ENCODE results near the gene TIPRL. TPM values are rescaled to one million over a fixed set of nuclear protein-coding genes. Genes with fewer than 3 reads are reported as not detected.

The TIPRL gene
- total RNA-seq, 1 donor from 2014 or later: 43.4 TPM

DNA sequence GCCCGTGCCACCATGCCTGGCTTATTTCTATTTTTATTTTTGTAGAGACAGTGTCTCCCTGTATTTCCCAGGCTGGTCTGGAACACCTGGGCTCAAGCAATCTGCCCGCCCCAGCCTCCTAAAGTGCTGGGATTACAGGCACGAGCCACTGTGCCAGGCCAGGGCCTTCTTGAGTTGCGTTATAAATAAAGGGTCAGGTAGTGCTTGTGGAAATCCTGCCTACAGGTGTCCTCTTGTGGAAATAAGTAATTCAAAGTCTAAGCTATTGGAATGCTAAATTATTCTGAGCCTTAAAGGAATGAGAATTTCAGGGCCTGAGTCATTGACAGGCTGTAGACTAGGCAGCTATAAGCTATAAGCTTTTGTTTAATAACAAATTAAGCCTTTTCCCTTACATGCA lies 38.9 kb downstream of the TIPRL start:
- no peak for DNase-seq

- no peak for DNase-seq
These were observed 39.9 kb downstream of the TIPRL start for GRCh38 chr1:168218658-168219057.

DNA sequence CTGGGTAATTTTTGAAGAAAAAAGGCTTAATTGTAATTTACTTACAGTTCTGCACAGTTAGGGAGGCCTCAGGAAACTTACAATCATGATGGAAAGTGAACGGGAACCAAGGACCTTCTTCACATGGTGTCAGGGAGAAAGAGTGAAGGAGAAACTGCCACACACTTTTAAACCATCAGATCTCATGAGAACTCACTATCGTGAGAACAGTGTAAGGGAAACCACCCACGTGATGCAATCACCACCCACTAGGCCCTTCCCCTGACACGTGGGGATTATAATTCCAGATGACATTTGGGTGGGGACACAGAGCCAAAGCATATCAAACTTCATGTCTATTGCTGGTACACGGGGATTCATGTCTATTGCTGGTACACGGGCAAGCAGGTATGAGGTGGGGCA lies 41.7 kb downstream of the TIPRL start:
- DNase-seq: no peak

DNA sequence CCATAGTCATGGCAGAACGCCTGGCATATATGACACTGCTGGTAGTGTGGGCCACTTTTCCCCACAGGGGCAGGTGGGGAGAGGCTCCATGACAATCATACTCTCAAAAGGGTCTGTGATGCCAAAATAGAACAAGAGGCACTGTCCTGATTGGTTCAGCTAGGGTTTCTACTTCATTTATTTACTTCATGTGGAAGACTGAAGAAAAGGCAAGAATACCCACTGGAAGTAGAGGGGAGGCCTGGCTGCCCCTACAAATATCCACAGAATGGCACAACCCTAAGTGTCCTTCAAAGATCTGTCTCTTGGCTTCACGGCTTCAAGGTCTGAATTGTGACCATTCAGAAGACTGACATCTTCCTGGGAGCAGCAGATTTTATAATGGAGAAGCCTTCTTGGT lies 42.5 kb downstream of the TIPRL start:
- DNase-seq: no peak

DNA sequence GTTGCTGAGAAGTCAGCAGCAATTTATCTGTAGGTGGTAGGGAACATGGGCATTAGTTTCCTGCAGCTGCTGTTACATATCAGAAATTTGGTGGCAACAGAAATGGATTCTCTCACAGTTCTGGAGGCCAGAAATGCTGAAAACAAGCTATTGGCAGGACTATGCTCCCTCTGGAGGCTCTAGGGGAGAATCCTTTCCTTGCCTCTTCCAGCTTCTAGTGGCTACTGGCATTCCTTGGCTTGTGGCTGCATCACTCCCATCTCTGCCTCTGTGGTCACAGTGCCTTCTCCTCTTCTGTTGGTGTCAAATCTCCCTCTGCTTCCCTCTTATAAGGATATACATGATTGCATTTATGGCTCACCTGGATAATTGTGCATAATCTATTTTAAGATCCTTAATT lies 44.5 kb downstream of the TIPRL start:
- DNase-seq: no peak

DNA sequence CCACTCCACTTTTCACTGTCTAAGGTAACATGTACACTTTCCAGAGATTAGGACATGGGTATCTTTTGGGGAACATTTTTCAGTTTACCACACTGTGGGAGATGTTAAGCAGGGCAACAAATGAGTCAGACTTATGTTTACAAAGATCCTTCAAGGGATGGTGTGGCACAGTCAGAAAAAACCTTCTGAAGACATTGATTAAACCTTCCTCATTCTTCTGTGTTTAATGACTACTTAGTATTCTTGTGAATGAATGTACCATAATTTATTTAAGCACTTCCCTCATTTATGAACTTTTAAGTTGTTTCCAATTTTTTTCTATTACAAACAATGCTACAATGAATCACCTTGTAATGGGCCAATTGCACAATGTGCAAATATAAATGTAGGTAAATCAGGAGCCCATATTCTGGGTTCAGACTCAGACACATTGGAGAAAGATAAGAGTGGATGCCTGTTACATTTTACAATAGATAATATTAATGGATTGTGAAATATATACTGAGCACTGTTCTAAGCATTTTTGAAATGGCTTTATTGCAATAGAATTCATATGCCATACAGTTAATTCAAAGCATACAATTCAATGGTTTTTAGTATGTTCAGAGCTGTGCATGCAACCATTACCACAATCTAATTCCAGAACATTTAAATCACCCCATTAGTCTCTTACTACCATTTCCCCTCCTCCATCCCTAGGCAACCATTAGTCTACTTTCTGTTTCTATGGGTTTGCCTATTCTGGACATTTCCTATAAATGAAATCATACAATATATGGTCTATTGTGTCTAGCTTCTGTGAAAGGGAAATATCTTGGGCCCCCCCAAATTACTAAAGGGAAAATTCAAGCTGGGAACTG lies 45.1 kb downstream of the TIPRL start:
- DNase-seq: no peak

DNA sequence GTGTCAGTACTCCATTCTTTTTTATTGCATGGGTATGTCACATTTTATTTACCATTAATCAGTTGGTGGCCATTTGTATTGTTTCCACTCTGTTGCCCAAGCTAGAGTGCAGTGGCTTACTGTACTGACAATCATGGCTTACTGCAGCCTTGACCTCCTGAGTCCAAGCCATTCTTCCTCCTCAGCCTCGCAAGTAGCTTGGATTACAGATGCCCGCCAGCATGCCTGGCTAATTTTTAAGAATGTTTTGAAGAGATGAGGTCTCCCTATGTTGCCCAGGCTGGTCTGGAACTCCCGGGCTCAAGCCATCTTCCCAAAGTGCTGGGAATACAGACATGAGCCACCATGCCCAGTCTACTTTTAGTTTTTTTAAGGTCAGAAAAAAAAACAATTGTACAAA lies 46.2 kb downstream of the TIPRL start:
- no peak for DNase-seq

DNA sequence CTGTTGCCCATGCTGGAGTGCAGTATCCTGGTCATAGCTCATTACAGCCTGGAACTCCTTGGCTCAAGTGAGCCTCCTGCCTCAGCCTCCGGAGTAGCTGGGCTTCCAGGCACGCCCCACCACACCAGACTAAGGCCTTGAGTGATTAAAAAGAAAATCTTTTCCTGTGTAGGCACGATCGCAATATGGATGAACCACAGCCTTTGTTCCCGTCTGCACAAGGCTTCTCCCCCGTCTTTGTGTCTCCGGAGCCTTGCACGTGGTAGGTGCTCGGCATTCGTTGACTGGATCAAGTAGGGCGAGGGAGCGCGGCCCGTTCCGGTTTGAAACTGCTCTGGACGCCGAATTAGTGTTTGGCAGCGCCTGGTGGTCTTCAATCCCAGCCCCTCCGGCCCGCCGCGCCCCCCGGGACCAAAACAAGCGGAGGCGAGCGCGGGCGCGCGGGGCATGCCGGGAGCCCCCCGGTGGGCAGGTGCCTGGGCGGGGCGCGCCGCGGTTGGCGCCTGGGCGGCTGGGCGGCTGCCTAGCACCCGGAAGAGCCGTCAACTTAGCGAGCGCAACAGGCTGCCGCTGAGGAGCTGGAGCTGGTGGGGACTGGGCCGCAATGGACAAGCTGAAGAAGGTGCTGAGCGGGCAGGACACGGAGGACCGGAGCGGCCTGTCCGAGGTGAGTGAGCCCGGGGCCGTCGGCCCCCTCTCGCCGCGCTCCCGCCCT lies 46.9 kb downstream of the TIPRL start, which contains the start of gene SFT2D2:
Gene SFT2D2 (plus strand): TSS at position 529 of the 715 bp plus-strand sequence. CDS start 76 bp downstream, at position 605.
- peak; percentile 84 for DNase-seq

GRCh38 chr1:168227620-168228019 lies 48.9 kb downstream of the TIPRL start:
- peak; percentile 77 for DNase-seq

DNA sequence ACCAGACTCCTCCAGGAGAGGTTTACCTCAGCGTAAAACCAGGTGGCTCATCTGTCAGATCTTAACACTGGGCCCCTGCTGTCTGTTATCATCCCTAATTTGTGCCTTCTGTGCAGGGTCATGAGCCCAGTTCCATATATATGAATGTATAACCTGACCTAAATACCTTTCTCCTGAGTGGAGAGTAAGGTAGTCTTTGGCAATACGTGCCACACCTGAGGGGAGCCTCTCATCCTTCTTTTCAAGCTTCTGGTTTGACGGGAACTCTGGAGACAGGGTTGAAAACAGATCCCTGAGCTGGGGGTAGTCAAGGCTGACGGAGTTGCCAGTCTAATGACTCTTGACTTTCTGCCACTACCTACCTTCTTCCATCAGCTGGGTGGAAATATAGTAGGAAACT lies 51.1 kb downstream of the TIPRL start:
- no peak for DNase-seq

- DNase-seq: no peak
These were observed 51.9 kb downstream of the TIPRL start for GRCh38 chr1:168230709-168231108.

GRCh38 chr1:168234846-168235547 lies 56.2 kb downstream of the TIPRL start:
- peak; percentile 81 for DNase-seq

GRCh38 chr1:168235548-168235885 lies 56.8 kb downstream of the TIPRL start:
- DNase-seq: no peak

DNA sequence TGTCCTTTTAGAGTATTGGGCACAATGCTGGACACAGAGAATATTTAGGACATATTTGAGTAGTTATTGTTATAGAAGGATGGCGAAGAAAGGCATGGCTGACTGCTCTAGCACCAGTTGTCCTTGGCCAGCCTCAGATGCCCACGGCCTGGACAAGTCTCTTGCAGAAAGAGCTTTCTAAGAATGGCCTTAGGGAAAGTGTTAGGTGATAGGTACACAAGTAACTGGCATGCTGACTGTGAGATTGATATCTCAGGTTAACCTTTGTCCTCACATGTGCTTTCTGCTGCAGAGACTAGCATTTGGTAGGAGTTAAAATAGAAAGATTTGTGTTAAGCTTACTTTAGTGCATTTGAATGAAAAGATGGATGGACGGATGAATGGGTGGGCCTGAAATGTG lies 57.2 kb downstream of the TIPRL start:
- no peak for DNase-seq

DNA sequence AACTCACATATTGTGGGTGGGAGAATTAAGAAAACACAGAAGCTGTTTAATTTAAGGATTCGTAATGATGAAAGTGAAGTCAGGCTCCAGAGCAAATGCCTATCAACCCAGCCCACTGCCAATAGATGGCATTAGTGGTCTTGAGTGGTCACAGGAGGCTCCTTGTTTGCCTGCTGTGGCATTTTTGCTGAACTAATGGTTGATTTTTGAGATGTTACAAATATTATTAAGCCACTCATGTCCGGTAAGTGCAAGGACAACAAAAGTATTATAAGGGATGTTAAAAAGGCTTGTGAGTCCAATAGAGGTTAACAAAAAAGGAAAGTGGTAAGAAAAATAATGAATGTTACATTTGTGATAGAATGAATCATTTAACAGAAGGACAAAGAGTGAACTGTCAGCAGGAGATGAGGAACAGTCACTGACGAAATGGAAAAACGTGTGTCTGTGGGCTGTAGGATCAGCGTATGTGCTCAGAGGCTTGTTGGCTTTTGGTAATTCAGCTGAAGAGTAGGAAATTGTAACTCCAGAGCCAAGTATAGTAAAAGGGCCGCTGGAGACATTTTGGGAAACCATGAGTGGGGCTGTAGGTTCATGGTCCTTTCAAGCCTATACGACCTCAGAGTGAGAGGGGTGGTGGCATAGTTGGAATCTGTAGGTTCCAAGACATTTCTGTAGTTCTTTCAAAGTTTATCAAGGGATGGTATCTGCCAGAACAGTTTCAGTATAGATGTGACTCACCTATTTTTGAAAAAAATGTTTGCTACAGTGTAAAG lies 58.3 kb downstream of the TIPRL start:
- DNase-seq: no peak

DNA sequence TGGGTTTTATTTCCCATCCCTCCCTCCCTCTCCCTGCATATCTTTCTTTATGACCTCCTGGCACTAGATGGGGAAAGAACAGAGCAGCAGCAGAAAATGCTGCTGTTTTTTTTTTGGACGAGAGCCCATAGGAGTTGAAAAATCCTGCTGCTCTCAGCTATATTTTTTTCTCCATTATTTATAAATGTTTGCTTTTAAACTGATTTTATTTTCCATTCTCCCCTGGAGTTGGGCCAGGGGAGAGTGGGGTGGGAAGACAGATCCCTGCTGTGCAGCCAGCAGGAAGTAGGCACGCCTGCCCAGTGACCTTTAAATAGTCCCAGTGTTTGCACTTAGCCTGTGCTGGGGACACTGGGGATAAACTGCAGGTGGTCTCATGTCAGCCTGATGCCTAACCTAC lies 64.4 kb downstream of the TIPRL start:
- DNase-seq: peak; percentile 39

GRCh38 chr1:168243636-168244212 lies 65.0 kb downstream of the TIPRL start:
- DNase-seq: no peak

DNA sequence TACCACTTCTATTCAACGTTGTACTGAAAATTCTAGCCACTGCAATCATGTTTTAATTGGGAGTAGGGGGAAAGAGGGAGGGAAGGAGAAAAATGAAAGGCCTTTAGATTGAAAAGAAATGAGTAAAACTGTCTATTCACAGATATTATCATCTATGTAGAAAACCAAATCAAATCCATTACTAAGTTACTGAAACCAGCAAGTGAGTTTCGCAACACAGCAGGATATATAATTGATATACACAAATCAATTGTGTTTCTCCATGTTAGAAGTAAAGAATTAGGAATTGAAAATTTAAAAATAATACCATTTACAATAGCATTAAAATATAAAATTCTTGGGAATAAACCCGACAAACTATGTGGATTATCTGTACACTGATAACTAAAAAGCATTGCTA lies 66.3 kb downstream of the TIPRL start:
- no peak for DNase-seq

DNA sequence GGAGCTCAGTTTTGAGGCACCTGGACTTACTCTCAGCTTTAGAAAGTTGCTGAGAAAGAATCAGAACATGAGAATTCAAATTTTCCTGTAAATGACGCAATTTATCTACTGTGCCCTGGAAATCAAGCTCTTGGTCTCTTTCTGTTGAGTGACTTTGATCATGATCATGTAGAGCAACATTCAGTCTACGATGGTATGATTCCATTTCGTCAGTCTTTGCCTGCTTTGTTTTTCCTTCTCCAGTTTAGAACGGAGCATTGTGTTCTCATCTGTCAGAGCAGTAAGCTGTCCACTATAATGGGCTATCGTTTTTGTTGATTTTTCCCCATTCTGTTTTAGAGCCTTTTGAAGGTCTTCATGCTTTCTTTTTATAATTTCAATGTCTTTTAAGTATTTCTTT lies 67.7 kb downstream of the TIPRL start:
- no peak for DNase-seq

All from dermis blood vessel endothelial cell (primary cell).